A549 (cell line): ENCODE measurements around the gene ENKUR. TPM values are rescaled to one million over a fixed set of nuclear protein-coding genes. Genes with fewer than 3 reads are reported as not detected.
A peak's percentile ranks its signal among the peaks of the same experiment; 100 is the strongest.
"Not testable (repeated sequence)": the region's sequence is repeated elsewhere in the genome, so short reads cannot be mapped to it uniquely, and the experiment has no call there.

Experiments used
- ATAC-seq, 2 experiments: fragments of 200-7000 bp in 1 of 2; fragments of >200 bp in 1 of 2; cut with Nextera tagmentation in 1 of 2; cut with Tn5 transposase in 1 of 2; 3 replicates each; pipeline versions ENCODE4 v1.8.0 to v1.9.1; 2018 to 2020; ENCODE audit warnings: mild to moderate bottlenecking in 1 of 2, moderate library complexity in 1 of 2
- CTCF ChIA-PET: fragments of 300-600 bp; sonication (Branson Sonifier 250); formaldehyde crosslinking; extraction: SDS; loops from one replicate; lab custom pipeline; 2021; ENCODE audit warnings: antibody characterized with exemption, inconsistent platforms; lab: Yijun Ruan, JAX
- POLR2A ChIA-PET: fragments of 350-600 bp; formaldehyde crosslinking; extraction: SDS; loops from one replicate; lab custom pipeline; 2021; ENCODE audit warnings: antibody characterized with exemption, inconsistent platforms; lab: Yijun Ruan, JAX
- DNase-seq, 2 experiments: peaks; one replicate each; pipeline versions ENCODE4 v3.0.0 to v3.0.0-alpha.2; 2011 to 2016; ENCODE audit warnings: low read depth in 1 of 2, low spot score in 1 of 2
- FAIRE-seq: peaks from 2 replicates; lab custom pipeline; 2011; peaks lifted over from hg19 to GRCh38; lab: Jason Lieb, UNC
- H3K27ac ChIP-seq, 2 experiments: fragments of >200 bp; sonication (Bioruptor Twin); formaldehyde crosslinking; 3 replicates each; pipeline ENCODE4 v1.5.1; 2016 to 2017
- H3K4me1 ChIP-seq: fragments of >200 bp; sonication (Bioruptor Twin); formaldehyde crosslinking; 3 replicates; pipeline ENCODE4 v1.6.1; 2016
- H3K4me2 ChIP-seq: fragments of >200 bp; sonication (Bioruptor Twin); formaldehyde crosslinking; 3 replicates; pipeline ENCODE4 v1.6.1; 2016
- H3K4me3 ChIP-seq: fragments of >200 bp; sonication (Bioruptor Twin); formaldehyde crosslinking; 3 replicates; pipeline ENCODE4 v1.5.1; 2016
- H3K9me3 ChIP-seq: fragments of >200 bp; sonication (Bioruptor Twin); formaldehyde crosslinking; 3 replicates; pipeline ENCODE4 v1.6.1; 2016
- BHLHE40 ChIP-seq: IDR thresholded peaks from 2 replicates; pipeline ENCODE4 v1.6.1; 2012; ENCODE audit warnings: low read depth, low read length, inconsistent platforms
- CBX8 ChIP-seq: fragments of 200-600 bp; sonication (generic); IDR thresholded peaks from 2 replicates; pipeline ENCODE4 v1.6.1; 2016
- CHD2 ChIP-seq: fragments of 150-350 bp; IDR thresholded peaks from 2 replicates; pipeline ENCODE4 v1.6.1; 2014; ENCODE audit warnings: low read length; ENCODE audit not compliant: partially characterized antibody
- EHF ChIP-seq: fragments of 250-450 bp; sonication (Bioruptor Pico); IDR thresholded peaks from 2 replicates; pipeline ENCODE4 v1.5.0; 2020; ENCODE audit warnings: mild to moderate bottlenecking
- EP300 ChIP-seq, 2 experiments: fragments of >200 bp; sonication (Bioruptor Twin); formaldehyde crosslinking; IDR thresholded peaks; 2 replicates in 1 of 2; 3 replicates in 1 of 2; pipeline ENCODE4 v1.6.1; 2016 to 2017
- ESRRA ChIP-seq: fragments of 150-350 bp; IDR thresholded peaks from 2 replicates; pipeline ENCODE4 v1.6.1; 2014; ENCODE audit warnings: mild to moderate bottlenecking, low read length, borderline replicate concordance
- FOSB ChIP-seq: fragments of 250-450 bp; sonication (Bioruptor Pico); IDR thresholded peaks from 2 replicates; pipeline ENCODE4 v1.5.0; 2020; ENCODE audit warnings: mild to moderate bottlenecking, moderate library complexity
- FOSL2 ChIP-seq, 2 experiments: fragments of 450-650 bp in 1 of 2; fragments of >200 bp in 1 of 2; sonication (Bioruptor Twin) in 1 of 2; formaldehyde crosslinking; IDR thresholded peaks; 2 replicates each; pipeline versions ENCODE4 v1.5.0 to v1.6.1; 2016 to 2020; ENCODE audit warnings: mild to moderate bottlenecking in 1 of 2, moderate library complexity in 1 of 2
- GATA3 ChIP-seq: IDR thresholded peaks from 2 replicates; pipeline ENCODE4 v1.6.1; 2012; ENCODE audit warnings: borderline replicate concordance
- HDAC2 ChIP-seq: fragments of 200-600 bp; sonication (generic); IDR thresholded peaks from 2 replicates; pipeline ENCODE4 v1.6.1; 2016
- HOXB13 ChIP-seq: fragments of 250-450 bp; sonication (Bioruptor Pico); IDR thresholded peaks from 2 replicates; pipeline ENCODE4 v1.5.0; 2020; ENCODE audit warnings: low read depth, mild to moderate bottlenecking, moderate library complexity
- JUNB ChIP-seq: fragments of >200 bp; sonication (Bioruptor Twin); formaldehyde crosslinking; IDR thresholded peaks from 2 replicates; pipeline ENCODE4 v1.6.1; 2016
- MAFK ChIP-seq: fragments of 450-650 bp; IDR thresholded peaks from 2 replicates; pipeline ENCODE4 v1.6.1; 2014; ENCODE audit not compliant: partially characterized antibody
- MAZ ChIP-seq: fragments of 150-350 bp; IDR thresholded peaks from 2 replicates; pipeline ENCODE4 v1.6.1; 2014; ENCODE audit warnings: antibody characterized with exemption, low read depth, low read length, borderline replicate concordance
- MYC ChIP-seq: IDR thresholded peaks from 2 replicates; pipeline ENCODE4 v1.6.1; 2012; ENCODE audit warnings: mild to moderate bottlenecking, inconsistent platforms, low read length, improper control_type of control experiment, borderline replicate concordance
- POLR2A ChIP-seq: IDR thresholded peaks from 2 replicates; pipeline ENCODE4 v1.6.1; 2012; ENCODE audit warnings: mild to moderate bottlenecking, low read length
- POLR2AphosphoS2 ChIP-seq: conservative IDR thresholded peaks from 2 replicates; pipeline ENCODE4 v1.6.1; 2012; ENCODE audit warnings: low read length, improper control_type of control experiment, inconsistent platforms
- RAD21 ChIP-seq, 2 experiments: fragments of >200 bp in 1 of 2; sonication (Bioruptor Twin) in 1 of 2; formaldehyde crosslinking in 1 of 2; IDR thresholded peaks in 1 of 2; conservative IDR thresholded peaks in 1 of 2; 2 replicates in 1 of 2; 3 replicates in 1 of 2; pipeline ENCODE4 v1.6.1; 2012 to 2018; ENCODE audit warnings: inconsistent platforms in 1 of 2
- RFX5 ChIP-seq: fragments of 450-650 bp; IDR thresholded peaks from 2 replicates; pipeline ENCODE4 v1.7.1; 2014; ENCODE audit warnings: antibody characterized with exemption, mild to moderate bottlenecking, moderate library complexity
- TFCP2L1 ChIP-seq: fragments of 250-450 bp; sonication (Bioruptor Pico); IDR thresholded peaks from 2 replicates; pipeline ENCODE4 v1.5.0; 2021; ENCODE audit warnings: mild to moderate bottlenecking
- ZFP36 ChIP-seq: fragments of 450-650 bp; IDR thresholded peaks from 2 replicates; pipeline ENCODE4 v1.6.1; 2014; ENCODE audit warnings: borderline replicate concordance; ENCODE audit not compliant: partially characterized antibody
- WGBS: methylation state at CpG from one replicate; pipeline ENCODE4 v1.1.6; 2017; ENCODE audit errors: missing lambda C conversion rate; 5-methylcytosine and 5-hydroxymethylcytosine counted together
- polyA plus RNA-seq, 4 experiments: library from polyadenylated mRNA; depleted of rRNA in 3 of 4; stranded (reverse); fragments of >200 nt; fragmentation: RNase III in 1 of 4; extraction: RNeasy Plus Mini Kit Qiagen cat#74134 plus additional on column Dnase treatment in 1 of 4; gene quantifications; 2 replicates in 3 of 4; 3 replicates in 1 of 4; pipeline ENCODE4 v1.2.3, GENCODE V29; 2011 to 2017
- TF ChIP-seq, protein P1 (sequence below): fragments of 450-650 bp; IDR thresholded peaks from 2 replicates; pipeline ENCODE4 v1.6.1; 2014; ENCODE audit warnings: antibody characterized with exemption
- TF ChIP-seq, protein P2 (sequence below): IDR thresholded peaks from 2 replicates; pipeline ENCODE4 v1.6.1; 2012; ENCODE audit warnings: low read depth, borderline replicate concordance
- TF ChIP-seq, protein P3 (sequence below): IDR thresholded peaks from 2 replicates; pipeline ENCODE4 v1.6.1; 2012
- TF ChIP-seq, protein P4 (sequence below): IDR thresholded peaks from 2 replicates; pipeline ENCODE4 v1.6.1; 2012
- TF ChIP-seq, protein P5 (sequence below): fragments of >200 bp; sonication (Bioruptor Twin); formaldehyde crosslinking; IDR thresholded peaks from 3 replicates; pipeline ENCODE4 v1.5.1; 2016

Gene ENKUR
- polyA plus RNA-seq, 2 of the 4 experiments (the other 2 are of a cell fraction): 0.30 to 0.43 TPM

DNA sequence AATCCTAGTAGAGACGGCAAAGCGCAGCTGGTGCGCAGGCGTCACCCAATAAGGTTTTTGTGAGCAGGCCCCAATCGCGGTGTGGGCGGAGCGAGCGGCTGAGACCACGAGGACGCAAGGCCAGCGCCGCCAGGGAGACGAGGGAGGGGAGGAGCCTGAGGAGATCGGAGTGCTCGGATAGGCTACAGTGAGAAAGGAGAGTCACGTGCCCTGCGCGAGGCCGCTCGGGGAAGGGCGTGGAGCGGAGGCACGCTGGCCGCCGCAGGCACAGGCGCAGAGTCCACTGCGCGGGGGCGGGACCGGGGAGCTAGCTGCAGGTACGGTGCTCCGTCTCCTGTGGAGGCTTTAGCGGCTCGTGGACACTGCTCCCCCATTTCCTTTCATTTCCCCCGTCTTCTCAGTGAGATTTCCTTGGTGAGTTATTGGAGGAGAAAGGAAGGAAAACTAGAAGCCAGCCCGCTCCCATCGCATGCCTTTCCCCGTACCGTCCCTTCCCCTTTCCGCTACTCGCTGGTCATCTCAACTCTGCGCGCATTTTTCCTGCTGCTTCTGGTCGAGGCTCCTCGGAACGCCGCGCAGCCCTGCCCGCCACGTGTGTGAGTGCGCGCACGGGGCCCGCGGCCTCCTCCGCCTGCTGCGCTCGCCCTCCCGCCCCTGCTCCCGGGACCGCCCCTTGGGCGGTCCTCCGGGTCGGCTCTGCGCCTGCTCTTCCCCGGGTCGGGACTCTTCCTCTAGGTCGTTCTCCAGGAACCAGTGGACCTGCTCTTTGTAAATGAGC lies 607 bp upstream of the ENKUR start, which contains the start of gene THNSL1 (continued):
- TF ChIP-seq, protein P1, sequence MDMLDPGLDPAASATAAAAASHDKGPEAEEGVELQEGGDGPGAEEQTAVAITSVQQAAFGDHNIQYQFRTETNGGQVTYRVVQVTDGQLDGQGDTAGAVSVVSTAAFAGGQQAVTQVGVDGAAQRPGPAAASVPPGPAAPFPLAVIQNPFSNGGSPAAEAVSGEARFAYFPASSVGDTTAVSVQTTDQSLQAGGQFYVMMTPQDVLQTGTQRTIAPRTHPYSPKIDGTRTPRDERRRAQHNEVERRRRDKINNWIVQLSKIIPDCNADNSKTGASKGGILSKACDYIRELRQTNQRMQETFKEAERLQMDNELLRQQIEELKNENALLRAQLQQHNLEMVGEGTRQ: peak; percentile 98
- TF ChIP-seq EHF (CRISPR knock-in tag) (peak; percentile 37; the same call in 1 of the 2 replicates), ZFP36 (peak; percentile 2), RAD21 (conservative IDR thresholded peaks at IDR 0.05 in 1 of 2, IDR thresholded peaks at IDR 0.05 in 1 of 2) (no peak; a peak in 1 of 5 replicates), FOSB (CRISPR knock-in tag) (peak; percentile 71; the same call in 1 of the 2 replicates), TFCP2L1 (CRISPR knock-in tag) (peak; percentile 65; the same call in 1 of the 2 replicates), BHLHE40 (peak; percentile 73), EP300 (IDR thresholded peaks at IDR 0.05) (no peak), RFX5 (peak; percentile 84), GATA3 (peak; percentile 32; the same call in 1 of the 2 replicates), MYC (peak; percentile 95)
- TF ChIP-seq, protein P2, sequence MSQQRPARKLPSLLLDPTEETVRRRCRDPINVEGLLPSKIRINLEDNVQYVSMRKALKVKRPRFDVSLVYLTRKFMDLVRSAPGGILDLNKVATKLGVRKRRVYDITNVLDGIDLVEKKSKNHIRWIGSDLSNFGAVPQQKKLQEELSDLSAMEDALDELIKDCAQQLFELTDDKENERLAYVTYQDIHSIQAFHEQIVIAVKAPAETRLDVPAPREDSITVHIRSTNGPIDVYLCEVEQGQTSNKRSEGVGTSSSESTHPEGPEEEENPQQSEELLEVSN: peak; percentile 93
- TF ChIP-seq, protein P3, sequence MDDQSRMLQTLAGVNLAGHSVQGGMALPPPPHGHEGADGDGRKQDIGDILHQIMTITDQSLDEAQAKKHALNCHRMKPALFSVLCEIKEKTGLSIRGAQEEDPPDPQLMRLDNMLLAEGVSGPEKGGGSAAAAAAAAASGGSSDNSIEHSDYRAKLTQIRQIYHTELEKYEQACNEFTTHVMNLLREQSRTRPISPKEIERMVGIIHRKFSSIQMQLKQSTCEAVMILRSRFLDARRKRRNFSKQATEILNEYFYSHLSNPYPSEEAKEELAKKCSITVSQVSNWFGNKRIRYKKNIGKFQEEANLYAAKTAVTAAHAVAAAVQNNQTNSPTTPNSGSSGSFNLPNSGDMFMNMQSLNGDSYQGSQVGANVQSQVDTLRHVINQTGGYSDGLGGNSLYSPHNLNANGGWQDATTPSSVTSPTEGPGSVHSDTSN: peak; percentile 40; the same call in 1 of the 2 replicates

DNA sequence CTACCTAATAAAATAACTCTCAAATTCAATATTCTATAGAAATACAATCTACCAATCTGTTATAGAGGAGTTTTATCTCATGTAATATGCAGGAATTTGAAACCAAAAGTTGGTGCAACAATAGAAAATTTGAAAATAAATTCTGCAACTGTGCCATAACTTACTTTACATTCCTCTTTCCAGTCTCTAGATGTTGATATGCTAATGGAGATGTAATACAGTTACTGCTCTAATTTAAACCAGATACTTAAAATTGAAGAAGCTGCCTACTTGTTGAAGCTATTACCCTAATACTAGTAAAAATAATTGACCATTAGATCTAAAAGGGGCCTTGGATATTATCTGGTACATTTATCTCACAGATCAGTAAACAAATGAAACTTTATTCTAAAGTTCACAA lies 1.4 kb downstream of the ENKUR start:
- no peak overlapping the region for H3K27ac ChIP-seq
- ATAC-seq (no peak), DNase-seq (no peak), FAIRE-seq (no peak)
- POLR2A ChIA-PET: no interaction called here
- H3K4me3 ChIP-seq: no peak overlapping the region
- H3K4me1 ChIP-seq: peaks cover 14% of the 10 kb centered on the region
- TF ChIP-seq GATA3 (no peak), MAZ (no peak), POLR2A (no peak), ESRRA (no peak), BHLHE40 (no peak), POLR2AphosphoS2 (no peak), MAFK (no peak), FOSL2 (IDR thresholded peaks at IDR 0.05) (no peak), FOSL2 (CRISPR knock-in tag; IDR thresholded peaks at IDR 0.05) (no peak), HOXB13 (no peak), RAD21 (conservative IDR thresholded peaks at IDR 0.05 in 1 of 2, IDR thresholded peaks at IDR 0.05 in 1 of 2) (no peak), JUNB (no peak), TFCP2L1 (CRISPR knock-in tag) (no peak), MYC (no peak), CHD2 (no peak), CBX8 (no peak), HDAC2 (no peak)
- TF ChIP-seq, protein P4, sequence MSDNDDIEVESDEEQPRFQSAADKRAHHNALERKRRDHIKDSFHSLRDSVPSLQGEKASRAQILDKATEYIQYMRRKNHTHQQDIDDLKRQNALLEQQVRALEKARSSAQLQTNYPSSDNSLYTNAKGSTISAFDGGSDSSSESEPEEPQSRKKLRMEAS: no peak
- TF ChIP-seq, protein P5, sequence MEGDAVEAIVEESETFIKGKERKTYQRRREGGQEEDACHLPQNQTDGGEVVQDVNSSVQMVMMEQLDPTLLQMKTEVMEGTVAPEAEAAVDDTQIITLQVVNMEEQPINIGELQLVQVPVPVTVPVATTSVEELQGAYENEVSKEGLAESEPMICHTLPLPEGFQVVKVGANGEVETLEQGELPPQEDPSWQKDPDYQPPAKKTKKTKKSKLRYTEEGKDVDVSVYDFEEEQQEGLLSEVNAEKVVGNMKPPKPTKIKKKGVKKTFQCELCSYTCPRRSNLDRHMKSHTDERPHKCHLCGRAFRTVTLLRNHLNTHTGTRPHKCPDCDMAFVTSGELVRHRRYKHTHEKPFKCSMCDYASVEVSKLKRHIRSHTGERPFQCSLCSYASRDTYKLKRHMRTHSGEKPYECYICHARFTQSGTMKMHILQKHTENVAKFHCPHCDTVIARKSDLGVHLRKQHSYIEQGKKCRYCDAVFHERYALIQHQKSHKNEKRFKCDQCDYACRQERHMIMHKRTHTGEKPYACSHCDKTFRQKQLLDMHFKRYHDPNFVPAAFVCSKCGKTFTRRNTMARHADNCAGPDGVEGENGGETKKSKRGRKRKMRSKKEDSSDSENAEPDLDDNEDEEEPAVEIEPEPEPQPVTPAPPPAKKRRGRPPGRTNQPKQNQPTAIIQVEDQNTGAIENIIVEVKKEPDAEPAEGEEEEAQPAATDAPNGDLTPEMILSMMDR: no peak
- TF ChIP-seq, protein P2: no peak
- no peaks in the 10 kb centered on the region for H3K9me3 ChIP-seq
- no peak overlapping the region; the same call in 2 of the 3 replicates for H3K4me2 ChIP-seq
- CTCF ChIA-PET: no interaction called here

DNA sequence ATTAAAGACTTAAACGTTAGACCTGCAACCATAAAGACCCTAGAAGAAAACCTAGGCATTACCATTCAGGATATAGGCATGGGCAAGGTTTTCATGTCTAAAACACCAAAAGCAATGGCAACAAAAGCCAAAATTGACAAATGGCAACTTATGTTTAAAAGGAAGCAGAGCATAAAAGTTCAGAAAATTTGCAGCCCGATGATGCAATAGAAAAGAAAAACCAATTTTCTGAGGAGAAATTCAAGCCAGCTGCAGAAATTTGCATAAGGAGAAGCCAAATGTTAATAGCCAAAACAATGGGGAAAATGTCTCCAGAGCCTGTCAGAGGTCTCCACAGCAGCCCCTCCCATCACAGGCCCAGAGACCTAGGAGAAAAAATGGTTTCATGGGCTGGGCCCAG lies 4.4 kb downstream of the ENKUR start:
- H3K27ac ChIP-seq, H3K9me3 ChIP-seq, POLR2A ChIA-PET, DNase-seq, FAIRE-seq, H3K4me2 ChIP-seq, H3K4me1 ChIP-seq, CTCF ChIA-PET, H3K4me3 ChIP-seq, ATAC-seq: not testable (repeated sequence)
- 71% methylated on average over 2 of the region's 2 CpGs for WGBS
